Choroid plexus epithelial cell (primary cell): ENCODE measurements around the gene CCBE1.
A peak's percentile ranks its signal among the peaks of the same experiment; 100 is the strongest.

Experiments used
- DNase-seq: peaks from one replicate; pipeline ENCODE4 v3.0.0-alpha.2; 2010; ENCODE audit warnings: low read depth
- H3K4me3 ChIP-seq: 2 replicates; pipeline ENCODE4 v1.5.1; 2011; ENCODE audit warnings: low read depth, mild to moderate bottlenecking, control low read depth, low read length, moderate library complexity
- CTCF ChIP-seq: conservative IDR thresholded peaks from 2 replicates; pipeline ENCODE4 v1.5.1; 2011; ENCODE audit warnings: low read depth, mild to moderate bottlenecking, control low read depth, inconsistent platforms, low read length, moderate library complexity

CCBE1 gene

GRCh38 chr18:59561612-59562011, 135.6 kb downstream of the CCBE1 start:
- peak; percentile 41 for DNase-seq
- no peak for TF ChIP-seq CTCF
- H3K4me3 ChIP-seq: no peak overlapping the region

- TF ChIP-seq CTCF: no peak
- H3K4me3 ChIP-seq: no peak overlapping the region
- no peak for DNase-seq
Observed at GRCh38 chr18:59560556-59560955, 136.7 kb downstream of the CCBE1 start.

GRCh38 chr18:59559528-59559927, 137.7 kb downstream of the CCBE1 start:
- TF ChIP-seq CTCF: no peak
- H3K4me3 ChIP-seq: no peak overlapping the region
- DNase-seq: no peak

GRCh38 chr18:59555995-59556659, 141.1 kb downstream of the CCBE1 start:
- no peak overlapping the region for H3K4me3 ChIP-seq
- peak; percentile 72 for DNase-seq
- TF ChIP-seq CTCF: no peak

- no peak for TF ChIP-seq CTCF
- no peak for DNase-seq
- H3K4me3 ChIP-seq: no peak overlapping the region
Observed at GRCh38 chr18:59554796-59555335, 142.4 kb downstream of the CCBE1 start.

GRCh38 chr18:59553273-59553870, 143.9 kb downstream of the CCBE1 start:
- DNase-seq: no peak
- H3K4me3 ChIP-seq: no peak overlapping the region
- no peak for TF ChIP-seq CTCF
